Suppressor macrophage treated with lipopolysaccharide for 4 hours (primary cell): ENCODE data around the gene CYP2A6.
"Not testable (repeated sequence)": the region's sequence is repeated elsewhere in the genome, so short reads cannot be mapped to it uniquely, and the experiment has no call there.

ENCODE experiments used
- DNase-seq: peaks from one replicate; pipeline ENCODE4 v3.0.0-alpha.2; 2020

Gene CYP2A6

GRCh38 chr19:40818480-40819399 lies 31.5 kb downstream of the CYP2A6 start:
- peak; percentile 70 for DNase-seq

- no peak for DNase-seq
Measured at GRCh38 chr19:40815223-40815622, 35.0 kb downstream of the CYP2A6 start.

DNA sequence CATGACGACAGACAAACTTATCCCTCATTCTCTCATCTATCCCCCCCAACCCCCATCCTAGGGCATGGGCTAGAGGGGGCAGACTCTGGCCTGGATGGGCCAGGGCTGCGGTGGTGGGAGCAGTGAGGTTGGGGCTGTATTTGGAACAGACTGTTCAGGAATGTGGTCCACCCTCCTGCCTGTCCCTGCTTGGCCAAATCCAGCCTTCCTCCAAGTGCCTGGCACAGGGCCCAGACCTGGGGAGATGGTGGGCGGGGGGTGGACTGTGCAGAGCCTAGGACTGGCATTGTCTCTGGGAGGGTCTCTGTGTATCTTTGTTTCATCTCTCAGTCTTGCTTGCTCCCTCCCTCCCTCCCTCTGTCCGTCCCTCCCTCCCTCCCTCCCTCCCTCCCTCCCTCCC lies 37.1 kb downstream of the CYP2A6 start:
- no peak for DNase-seq

DNA sequence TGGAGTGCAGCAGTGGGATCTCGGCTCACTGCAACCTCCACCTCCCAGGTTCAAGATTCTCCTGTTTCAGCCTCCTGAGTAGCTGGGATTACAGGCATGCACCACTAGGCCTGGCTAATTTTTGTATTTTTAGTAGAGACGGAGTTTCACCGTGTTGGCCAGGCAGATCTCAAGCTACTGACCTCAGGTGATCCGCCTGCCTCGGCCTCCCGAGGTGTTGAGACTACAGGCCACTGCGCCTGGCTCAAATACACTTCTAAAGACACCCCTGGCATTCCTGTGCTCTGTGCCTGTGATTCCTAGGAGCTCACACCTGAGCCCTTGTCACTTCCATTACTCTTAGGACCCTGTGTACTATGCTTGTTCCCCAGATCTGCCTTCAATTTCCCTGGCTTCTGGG lies 37.7 kb downstream of the CYP2A6 start:
- not testable (repeated sequence) for DNase-seq

GRCh38 chr19:40811478-40812341 lies 38.5 kb downstream of the CYP2A6 start:
- DNase-seq, result no peak

GRCh38 chr19:40810649-40811408 lies 39.4 kb downstream of the CYP2A6 start:
- peak; percentile 65 for DNase-seq

- no peak for DNase-seq
Measured at GRCh38 chr19:40810160-40810559, 40.1 kb downstream of the CYP2A6 start.

DNA sequence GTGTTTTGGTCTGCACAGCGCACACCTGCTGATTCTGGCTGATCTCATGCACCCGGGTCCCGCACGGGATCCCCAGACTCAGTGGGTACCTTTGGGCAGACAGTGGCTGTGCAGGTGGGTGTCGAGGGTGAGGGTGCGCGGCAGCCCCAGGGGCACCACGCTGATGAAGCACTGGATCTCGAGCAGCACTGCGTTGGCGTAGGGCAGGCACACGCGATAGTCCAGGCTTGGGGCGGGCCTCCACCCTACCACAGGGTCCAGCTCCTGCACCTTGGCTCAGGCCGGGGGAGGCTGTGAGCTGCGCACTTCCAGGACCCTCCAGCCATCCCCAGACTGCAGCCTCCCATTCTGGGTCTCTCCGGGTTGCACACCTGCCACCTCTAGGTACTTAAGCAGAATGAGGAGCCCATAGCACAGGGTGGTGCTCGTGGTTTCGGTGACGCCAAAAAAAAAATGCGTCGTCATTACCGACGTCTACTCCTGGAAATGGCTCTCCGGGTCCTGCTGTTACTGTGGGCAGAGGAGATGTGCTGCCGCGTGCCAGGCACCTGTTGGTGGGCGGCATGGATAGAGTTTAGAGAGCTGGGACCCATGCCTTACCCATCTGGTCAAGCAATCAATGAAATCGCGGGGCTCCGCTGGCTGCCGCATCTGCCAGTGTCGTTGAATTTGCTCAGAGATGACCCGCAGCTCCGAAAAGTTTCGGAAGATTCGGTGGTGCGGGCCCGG lies 40.7 kb downstream of the CYP2A6 start:
- DNase-seq, result no peak

DNA sequence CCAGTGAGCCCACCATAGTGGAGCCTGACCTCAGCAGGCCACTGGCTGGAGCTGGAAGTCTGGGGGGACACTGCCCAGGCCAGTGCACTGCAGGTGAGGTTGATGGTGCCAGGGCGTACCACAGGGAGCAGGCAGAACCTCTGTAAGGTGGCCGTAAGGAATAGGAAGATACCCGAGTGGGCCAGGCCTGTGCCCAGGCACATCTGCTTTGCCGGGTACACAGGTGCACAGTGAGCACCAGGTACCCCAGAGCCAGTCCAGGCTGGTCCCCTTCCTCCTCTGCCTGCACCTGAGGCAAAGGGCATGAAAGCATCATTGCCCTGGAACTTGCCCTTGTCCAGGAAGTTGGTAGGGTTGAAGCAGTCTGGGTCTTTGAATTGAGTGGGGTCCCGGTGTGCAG lies 41.8 kb downstream of the CYP2A6 start:
- DNase-seq, result no peak

GRCh38 chr19:40808021-40808325 lies 42.3 kb downstream of the CYP2A6 start:
- no peak for DNase-seq

DNA sequence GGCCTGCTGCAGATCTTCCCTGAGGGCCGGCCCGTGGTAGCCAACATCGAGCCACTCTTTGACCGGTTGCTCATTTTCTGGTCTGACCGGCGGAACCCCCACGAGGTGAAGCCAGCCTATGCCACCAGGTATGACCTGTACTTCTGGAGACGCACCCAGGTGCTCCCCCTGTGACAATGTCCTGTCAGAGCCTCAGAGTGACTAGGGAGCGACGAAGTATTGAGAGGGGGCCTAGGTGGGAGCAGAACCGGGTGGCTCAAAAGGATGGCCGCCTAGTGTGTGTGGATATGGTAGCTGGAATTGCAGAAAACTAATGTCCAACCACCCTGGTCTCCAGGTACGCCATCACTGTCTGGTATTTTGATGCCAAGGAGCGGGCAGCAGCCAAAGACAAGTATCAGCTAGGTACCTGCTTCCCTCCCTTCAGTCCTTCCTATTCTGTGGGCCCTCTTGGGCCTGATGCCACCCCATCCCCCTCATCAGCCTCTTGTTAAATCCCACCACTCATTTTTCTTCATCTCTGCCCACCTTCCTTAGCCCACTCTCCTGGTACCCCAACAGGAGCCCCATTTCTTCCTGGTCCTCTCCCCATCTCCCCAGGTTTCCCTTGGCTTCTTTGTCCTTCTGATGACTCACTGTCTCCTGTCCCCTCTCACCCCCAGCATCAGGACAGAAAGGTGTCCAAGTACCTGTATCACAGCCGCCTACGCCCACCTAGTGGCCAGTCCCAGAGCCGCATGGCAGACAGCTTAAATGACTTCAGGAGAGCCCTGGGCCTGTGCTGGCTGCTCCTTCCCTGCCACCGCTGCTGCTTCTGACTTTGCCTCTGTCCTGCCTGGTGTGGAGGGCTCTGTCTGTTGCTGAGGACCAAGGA lies 42.9 kb downstream of the CYP2A6 start:
- no peak for DNase-seq

GRCh38 chr19:40806423-40807146 lies 43.7 kb downstream of the CYP2A6 start:
- DNase-seq, result peak; percentile 95

DNA sequence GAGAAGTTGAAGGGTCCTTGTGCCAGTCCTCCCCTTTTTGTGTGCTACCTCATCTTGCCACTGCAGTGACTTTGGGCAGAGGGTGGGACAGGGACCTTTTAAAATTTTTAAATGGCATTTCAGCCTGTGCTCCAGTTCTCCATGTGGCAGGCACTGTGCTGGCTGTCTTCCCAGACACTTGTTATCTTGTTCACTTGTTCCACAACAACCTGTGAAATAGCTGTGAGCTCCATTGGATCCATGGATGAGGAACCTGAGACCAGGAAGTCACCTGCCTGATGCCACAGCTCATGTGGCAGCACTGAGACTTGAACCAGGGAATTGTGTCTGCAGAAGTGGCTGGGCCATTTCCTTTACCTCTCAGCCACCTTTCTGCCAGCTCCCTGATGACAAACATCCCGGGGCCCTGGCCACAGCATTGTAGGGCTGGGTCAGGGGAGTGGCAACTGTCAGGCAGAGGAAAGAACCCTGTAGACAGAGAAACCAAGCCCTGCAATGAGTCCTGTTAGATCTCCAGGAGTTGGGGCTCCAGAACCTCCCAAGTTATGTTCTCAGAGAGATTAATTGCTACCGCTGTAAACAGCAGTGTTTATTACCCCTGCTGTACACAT lies 44.9 kb downstream of the CYP2A6 start:
- no peak for DNase-seq

DNA sequence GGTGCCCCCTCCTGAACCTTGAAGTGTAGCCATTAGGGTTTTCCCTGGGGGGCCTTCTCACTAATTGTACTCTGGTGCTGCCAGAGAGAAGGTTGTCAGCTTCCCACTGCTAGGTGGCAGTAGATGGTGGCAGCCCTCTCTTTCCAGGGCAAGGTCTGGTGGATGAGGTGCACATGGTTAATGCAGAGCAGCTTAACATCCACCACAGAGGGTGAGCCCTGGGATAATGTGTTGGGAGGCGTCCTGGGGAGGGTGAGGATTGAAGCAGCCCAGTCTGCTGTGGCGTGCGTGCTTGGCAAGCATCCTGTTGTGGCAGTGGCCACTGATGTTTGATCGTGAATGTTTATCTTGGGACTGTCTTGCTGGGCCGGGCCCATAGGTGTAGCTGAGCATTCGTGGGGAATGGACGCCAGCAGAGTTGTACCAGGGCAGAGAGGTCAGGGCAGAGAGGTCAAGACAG lies 45.4 kb downstream of the CYP2A6 start:
- DNase-seq, result no peak

DNA sequence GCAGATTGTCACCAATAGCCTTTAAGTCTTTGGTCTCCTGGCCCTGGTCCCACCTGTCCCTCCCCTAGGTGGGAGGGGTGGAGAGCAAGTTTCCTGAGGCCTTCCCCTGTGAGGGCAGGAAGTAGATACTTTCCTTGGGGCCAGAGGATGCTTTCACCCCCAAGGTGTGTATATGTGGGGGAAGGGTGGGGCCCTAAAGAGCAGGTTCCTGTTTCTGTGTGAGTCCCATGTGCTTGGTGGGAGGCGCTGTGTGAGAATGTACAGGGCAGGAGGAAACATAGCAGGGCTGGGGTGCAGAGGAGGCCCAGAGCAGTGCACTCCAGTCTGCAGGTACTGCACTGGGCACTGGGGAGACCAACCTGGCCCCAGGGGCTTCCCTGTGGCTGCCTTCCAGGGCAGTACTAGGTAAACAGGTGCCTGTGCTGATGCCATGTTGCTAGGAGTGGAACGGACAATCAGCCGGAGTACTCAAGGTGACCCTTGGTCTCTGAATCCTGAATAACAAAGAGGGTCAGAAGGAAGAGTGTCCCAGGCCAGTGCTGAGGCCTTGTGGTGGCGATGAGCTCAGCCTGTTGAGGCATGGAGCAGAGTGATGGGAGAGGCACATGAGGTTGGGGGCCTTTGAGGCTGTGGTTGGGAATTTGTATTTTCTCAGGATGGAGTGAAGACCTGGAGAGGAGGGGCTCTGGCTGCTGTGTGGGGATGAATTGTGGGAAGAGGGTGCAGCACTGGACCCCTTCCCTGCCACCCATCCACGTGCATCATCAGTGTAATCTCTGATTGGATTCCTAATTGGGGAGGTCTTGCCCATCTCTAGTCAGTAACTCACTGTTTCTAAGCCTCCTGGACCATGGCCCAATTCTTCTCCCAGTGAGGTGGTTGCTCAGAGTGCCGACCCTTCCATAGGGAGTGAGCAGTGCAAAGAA lies 46.1 kb downstream of the CYP2A6 start:
- DNase-seq, result no peak

- DNase-seq, result no peak
Measured at GRCh38 chr19:40803170-40803856, 46.9 kb downstream of the CYP2A6 start.

- peak; percentile 33 for DNase-seq
Measured at GRCh38 chr19:40802300-40803169, 47.7 kb downstream of the CYP2A6 start.
